Suppressor macrophage treated with lipopolysaccharide for 4 hours (primary cell): ENCODE data around the gene NDUFA7.
"Not testable (repeated sequence)": the region's sequence is repeated elsewhere in the genome, so short reads cannot be mapped to it uniquely, and the experiment has no call there.

Experiments
- DNase-seq: peaks from one replicate; pipeline ENCODE4 v3.0.0-alpha.2; 2020

Gene NDUFA7

DNA sequence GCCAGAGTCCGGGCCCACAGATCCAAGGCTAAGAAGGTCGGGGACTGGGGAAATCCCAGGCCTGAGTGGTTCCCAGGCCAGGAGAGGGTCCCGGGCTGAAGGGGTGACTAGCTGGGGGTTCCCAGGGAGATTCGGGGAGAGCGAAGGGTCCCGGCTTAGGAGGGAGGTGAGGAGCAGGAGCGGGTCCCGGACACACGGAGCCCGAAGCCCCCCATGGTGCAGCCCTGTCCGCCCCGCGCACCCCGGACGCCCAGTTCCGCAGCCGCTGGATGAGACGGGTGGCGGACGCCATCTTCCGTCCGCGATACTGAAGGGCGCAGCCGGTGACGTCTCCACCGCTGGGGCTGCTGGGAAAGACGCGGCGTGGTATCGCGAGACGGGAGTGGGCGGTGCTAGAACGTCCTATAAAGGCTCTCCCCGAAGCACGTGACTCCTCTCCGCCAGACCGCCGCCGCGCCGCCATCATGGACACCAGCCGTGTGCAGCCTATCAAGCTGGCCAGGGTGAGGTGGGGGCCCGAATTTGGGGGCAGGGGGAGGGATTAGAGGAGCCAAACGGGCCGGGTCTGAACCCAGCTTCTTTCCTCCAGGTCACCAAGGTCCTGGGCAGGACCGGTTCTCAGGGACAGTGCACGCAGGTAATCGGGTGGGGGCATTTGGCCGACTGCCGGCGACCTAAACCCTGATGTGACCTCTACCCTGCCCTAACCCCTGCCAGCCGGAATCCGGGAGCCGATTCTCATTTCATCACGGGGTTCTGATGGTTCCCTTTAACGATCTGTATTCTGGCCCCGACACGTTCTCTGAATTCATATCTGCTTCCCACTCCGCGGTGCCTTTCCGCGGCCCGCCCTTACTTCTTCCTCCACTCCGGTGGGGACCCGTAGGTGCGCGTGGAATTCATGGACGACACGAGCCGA, at the start of gene NDUFA7, which contains the start of gene RPS28:
TSS of gene NDUFA7 (minus strand) at position 309 of the 919 bp plus-strand sequence. CDS start at position 292, 17 bp downstream.
TSS of gene RPS28 (plus strand) at position 430 of the 919 bp plus-strand sequence. CDS start at position 465, 35 bp downstream.
- DNase-seq = peak; percentile 99

- no peak for DNase-seq
Observed at GRCh38 chr19:8370176-8371010, 49.2 kb upstream of the NDUFA7 start.

- peak; percentile 37 for DNase-seq
Observed at GRCh38 chr19:8367327-8368001, 46.3 kb upstream of the NDUFA7 start.

GRCh38 chr19:8366961-8367326, 45.8 kb upstream of the NDUFA7 start:
- no peak for DNase-seq

DNA sequence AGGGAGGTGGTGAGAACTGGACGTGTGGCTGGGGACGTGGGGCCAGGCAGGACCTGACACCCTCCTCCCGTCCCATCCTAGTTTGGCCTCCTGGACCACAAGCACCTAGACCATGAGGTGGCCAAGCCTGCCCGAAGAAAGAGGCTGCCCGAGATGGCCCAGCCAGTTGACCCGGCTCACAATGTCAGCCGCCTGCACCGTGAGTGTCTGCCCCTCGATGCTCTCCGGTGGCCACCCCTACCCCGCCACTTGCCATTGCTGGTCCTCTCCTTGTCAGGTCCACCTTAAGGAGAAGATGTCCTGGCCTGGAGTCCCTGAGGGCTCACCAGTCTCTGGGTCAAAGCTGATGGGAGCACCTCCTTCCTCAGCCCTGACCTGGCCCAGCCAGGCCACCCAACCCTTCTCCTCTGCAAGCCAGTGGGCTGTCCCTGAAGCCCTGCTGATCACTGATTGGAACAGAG, 45.0 kb upstream of the NDUFA7 start:
- no peak for DNase-seq

GRCh38 chr19:8363803-8364771, 42.9 kb upstream of the NDUFA7 start, which contains the start of gene ANGPTL4:
Gene ANGPTL4 (plus strand): TSS chr19:8364155. CDS start chr19:8364322, 167 bp downstream.
- peak; percentile 88 for DNase-seq

- DNase-seq = peak; percentile 98
Observed at GRCh38 chr19:8361921-8362793, 41.0 kb upstream of the NDUFA7 start.

GRCh38 chr19:8360196-8360595, 39.0 kb upstream of the NDUFA7 start:
- no peak for DNase-seq

DNA sequence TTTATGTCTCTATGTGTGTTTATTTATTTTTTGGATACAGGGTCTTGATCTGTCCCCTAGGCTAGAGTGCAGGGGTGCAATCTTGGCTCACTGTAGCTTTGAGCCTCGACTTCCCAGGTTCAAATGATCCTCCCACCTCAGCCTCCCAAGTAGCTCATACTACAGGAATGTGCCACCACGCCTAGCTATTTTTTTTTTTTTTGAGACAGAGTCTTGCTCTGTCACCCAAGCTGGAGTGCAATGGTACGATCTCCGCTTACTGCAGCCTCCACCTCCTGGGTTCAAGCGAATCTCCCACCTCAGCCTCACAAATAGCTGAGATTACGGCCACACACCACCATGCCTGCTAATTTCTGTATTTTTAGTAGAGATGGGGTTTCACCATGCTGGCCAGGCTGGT, 37.8 kb upstream of the NDUFA7 start:
- DNase-seq = no peak

GRCh38 chr19:8357007-8357521, 35.9 kb upstream of the NDUFA7 start:
- no peak for DNase-seq

DNA sequence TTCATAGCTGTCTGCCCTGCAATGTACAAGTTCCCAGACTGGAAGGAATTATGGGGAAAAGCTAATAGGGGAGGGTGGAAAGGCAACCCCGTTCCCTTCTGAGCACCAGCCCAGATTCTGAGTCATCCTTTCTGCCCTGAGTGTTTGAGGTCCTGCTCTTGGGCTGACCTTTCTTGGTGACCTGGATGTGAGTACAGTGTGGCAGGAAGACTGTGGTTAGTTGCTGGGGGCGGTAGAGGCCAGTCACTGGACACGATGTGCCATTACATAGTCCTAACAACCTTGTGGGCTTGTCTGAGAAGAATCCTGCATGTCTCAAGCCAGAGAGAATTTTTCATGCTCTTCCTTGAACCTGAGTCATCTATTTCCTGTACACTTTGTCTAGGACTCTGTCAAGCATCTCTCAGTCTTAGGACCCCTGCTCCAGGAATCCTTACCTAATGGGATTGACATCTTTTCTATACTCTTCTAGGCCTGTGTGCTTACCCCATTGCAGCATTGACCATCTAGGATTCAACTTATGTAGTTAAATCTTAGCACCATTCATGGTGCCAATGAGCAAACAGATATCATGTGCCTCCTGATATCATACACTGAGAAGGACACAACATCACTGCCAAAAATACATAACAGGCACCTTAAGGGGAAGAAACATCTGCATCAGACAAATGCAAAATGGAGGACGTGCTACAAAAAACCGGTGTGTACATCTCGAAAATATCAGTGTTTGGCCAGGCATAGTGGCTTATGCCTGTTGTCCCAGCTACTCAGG, 34.6 kb upstream of the NDUFA7 start:
- peak; percentile 95 for DNase-seq

DNA sequence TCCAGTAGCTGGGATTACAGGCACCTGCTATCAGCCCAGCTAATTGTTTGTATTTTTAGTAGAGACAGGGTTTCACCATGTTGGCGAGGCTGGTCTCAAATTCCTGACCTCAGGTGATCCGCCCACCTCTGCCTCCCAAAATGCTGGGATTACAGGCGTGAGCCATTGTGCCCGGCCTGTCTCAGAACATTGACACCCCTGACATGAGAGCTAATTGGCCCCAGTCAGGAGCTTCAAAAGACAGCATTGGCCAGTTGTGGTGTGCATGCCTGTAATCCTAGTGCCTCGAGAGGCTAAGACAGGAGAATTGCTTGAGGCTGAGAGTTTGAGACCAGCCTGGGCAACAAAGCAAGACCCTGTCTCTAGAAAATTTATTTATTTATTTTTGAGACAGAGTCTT, 31.7 kb upstream of the NDUFA7 start:
- DNase-seq = not testable (repeated sequence)

- peak; percentile 40 for DNase-seq
Observed at GRCh38 chr19:8352134-8352827, 31.1 kb upstream of the NDUFA7 start.

GRCh38 chr19:8349629-8350372, 28.6 kb upstream of the NDUFA7 start:
- DNase-seq = not testable (repeated sequence)

- DNase-seq = no peak
Observed at GRCh38 chr19:8343483-8343844, 22.3 kb upstream of the NDUFA7 start.

DNA sequence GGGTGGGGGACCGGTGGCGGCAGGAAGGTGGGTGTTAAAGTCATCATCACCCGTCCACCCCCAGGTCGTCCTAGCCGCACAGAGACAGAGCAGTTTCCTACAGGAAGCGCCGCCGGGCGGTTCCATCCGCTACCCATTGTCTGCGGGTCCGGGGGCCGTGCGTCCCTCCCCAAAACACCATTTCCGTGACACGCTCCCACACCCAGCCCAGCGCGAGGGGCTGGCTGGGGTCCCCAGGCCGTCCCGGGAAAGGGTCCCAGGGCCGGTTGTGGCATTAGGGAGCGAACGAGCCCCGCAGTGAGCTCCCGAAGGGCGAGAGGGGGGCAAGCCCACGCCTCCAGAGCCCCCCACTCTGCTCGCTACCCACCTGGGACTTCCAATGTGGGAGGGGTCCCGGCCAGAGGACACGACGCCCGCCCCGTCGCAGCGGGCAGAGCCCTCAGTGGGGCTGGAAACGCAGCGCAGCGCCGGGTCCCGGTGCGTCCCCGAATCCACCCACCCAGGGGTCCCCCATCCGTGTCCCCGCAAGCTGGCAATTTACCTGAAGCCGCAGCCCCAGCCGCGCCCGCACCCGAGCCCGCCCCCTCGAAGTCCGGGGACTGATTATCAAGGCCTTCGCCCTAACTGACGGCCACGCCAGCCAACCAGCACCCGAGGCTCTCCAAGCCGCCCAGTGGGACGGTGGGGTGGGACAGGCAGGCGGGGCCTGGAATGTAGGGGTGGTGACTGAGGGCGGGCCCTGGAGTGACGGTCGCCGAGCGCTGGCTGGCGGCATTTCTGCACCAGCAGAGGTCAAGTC, 21.7 kb upstream of the NDUFA7 start, which contains the start of gene KANK3:
TSS of gene KANK3 (minus strand) at position 579 of the 799 bp plus-strand sequence. CDS start 5,434 bp downstream, outside the sequence.
- DNase-seq = peak; percentile 97

DNA sequence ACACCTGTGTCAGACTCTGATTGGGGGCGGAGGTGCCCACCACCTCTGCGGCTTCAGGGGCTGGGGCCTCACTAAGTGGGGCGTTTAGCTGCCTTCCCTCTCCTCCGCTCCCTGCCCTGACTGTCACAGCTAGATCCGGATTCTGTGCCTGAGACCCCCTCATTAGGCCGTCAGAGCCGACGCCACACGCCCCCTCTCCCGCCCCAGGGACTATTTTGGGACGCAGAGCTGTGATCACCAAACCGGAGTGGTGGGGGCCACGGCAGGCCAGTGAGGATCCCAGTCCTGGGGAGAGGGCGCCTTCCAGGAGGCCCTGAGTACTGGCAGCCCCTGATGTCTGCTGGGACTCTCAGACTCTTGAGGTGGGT, 21.1 kb upstream of the NDUFA7 start:
- DNase-seq = no peak
